Ascending aorta (tissue), 2 donors: ENCODE results near the gene COL6A5. TPM values are rescaled to one million over a fixed set of nuclear protein-coding genes. Genes with fewer than 3 reads are reported as not detected.

Experiments
- DNase-seq, 2 donors: peaks; one replicate each; pipeline ENCODE4 v3.0.0-alpha.2; 2019; ENCODE audit warnings: low spot score in 2 of 2
- H3K27ac ChIP-seq, 2 donors: fragments of 200-600 bp; sonication (generic); one replicate each; pipeline ENCODE4 v1.5.1; 2016 to 2017; ENCODE audit warnings: mild to moderate bottlenecking in 1 of 2
- H3K27me3 ChIP-seq: fragments of 200-600 bp; sonication (generic); one replicate; pipeline ENCODE4 v1.5.1; 2017
- H3K36me3 ChIP-seq, 2 donors: fragments of 200-600 bp; sonication (generic); one replicate each; pipeline ENCODE4 v1.5.1; 2016
- H3K4me1 ChIP-seq, 2 donors: fragments of 200-600 bp; sonication (generic); one replicate each; pipeline ENCODE4 v1.5.1; 2016 to 2017; ENCODE audit warnings: mild to moderate bottlenecking in 1 of 2
- H3K4me3 ChIP-seq, 2 donors: fragments of 200-600 bp; sonication (generic); one replicate each; pipeline ENCODE4 v1.5.1; 2016 to 2017; ENCODE audit warnings: mild to moderate bottlenecking in 1 of 2
- H3K9me3 ChIP-seq, 2 donors: fragments of 200-600 bp; sonication (generic); one replicate each; pipeline ENCODE4 v1.5.1; 2016
- intact Hi-C: fragments of 100-400 bp; cut with DNase I; formaldehyde crosslinking; loops from one replicate; pipeline ENCODE4 v1.15.1; 2023
- total RNA-seq: library from RNA; depleted of rRNA; stranded (reverse); fragments of >200 nt; gene quantifications from one replicate; pipeline ENCODE4 v1.1.0, GENCODE V29; 2016
- TF ChIP-seq, protein P1 (sequence below), 3 experiments: fragments of 200-600 bp in 2 of 3; fragments of 450-650 bp in 1 of 3; sonication (generic) in 2 of 3; IDR thresholded peaks; one replicate each; pipeline ENCODE4 v1.5.1; 2016 to 2019; ENCODE audit warnings: antibody characterized with exemption in 3 of 3, mild to moderate bottlenecking in 1 of 3, moderate library complexity in 1 of 3

The COL6A5 gene
- total RNA-seq, 1 donor from 2014 or later, result not detected

DNA sequence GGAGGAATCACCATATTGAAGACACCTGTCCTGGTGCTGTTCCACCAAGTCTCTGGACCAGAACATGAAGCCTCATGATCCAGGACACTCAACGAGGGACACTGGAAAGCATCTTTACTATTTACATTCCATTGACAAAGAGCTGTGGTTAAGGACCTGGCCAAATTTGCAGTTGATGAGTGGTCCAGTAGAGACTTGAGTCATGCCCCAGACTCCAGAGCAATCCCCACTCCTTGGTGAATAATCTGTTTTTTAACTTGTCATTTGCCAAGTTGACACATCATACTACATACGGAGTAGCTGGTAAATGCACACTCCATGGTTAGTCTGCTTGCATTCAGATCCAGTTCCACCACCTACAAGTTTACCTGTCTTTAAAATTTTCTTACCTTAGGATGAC is 170.3 kb downstream of the COL6A5 start:
- H3K27me3 ChIP-seq, result no peaks in the 10 kb centered on the region
- H3K4me1 ChIP-seq, result no peaks in the 10 kb centered on the region
- DNase-seq, result no peak
- no peaks in the 10 kb centered on the region for H3K9me3 ChIP-seq
- H3K4me3 ChIP-seq, result no peak overlapping the region
- TF ChIP-seq, protein P1, sequence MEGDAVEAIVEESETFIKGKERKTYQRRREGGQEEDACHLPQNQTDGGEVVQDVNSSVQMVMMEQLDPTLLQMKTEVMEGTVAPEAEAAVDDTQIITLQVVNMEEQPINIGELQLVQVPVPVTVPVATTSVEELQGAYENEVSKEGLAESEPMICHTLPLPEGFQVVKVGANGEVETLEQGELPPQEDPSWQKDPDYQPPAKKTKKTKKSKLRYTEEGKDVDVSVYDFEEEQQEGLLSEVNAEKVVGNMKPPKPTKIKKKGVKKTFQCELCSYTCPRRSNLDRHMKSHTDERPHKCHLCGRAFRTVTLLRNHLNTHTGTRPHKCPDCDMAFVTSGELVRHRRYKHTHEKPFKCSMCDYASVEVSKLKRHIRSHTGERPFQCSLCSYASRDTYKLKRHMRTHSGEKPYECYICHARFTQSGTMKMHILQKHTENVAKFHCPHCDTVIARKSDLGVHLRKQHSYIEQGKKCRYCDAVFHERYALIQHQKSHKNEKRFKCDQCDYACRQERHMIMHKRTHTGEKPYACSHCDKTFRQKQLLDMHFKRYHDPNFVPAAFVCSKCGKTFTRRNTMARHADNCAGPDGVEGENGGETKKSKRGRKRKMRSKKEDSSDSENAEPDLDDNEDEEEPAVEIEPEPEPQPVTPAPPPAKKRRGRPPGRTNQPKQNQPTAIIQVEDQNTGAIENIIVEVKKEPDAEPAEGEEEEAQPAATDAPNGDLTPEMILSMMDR (IDR thresholded peaks at IDR 0.05), result no peak
- no peaks in the 10 kb centered on the region for H3K36me3 ChIP-seq
- no peak overlapping the region for H3K27ac ChIP-seq
- intact Hi-C loops, result no loop called here

DNA sequence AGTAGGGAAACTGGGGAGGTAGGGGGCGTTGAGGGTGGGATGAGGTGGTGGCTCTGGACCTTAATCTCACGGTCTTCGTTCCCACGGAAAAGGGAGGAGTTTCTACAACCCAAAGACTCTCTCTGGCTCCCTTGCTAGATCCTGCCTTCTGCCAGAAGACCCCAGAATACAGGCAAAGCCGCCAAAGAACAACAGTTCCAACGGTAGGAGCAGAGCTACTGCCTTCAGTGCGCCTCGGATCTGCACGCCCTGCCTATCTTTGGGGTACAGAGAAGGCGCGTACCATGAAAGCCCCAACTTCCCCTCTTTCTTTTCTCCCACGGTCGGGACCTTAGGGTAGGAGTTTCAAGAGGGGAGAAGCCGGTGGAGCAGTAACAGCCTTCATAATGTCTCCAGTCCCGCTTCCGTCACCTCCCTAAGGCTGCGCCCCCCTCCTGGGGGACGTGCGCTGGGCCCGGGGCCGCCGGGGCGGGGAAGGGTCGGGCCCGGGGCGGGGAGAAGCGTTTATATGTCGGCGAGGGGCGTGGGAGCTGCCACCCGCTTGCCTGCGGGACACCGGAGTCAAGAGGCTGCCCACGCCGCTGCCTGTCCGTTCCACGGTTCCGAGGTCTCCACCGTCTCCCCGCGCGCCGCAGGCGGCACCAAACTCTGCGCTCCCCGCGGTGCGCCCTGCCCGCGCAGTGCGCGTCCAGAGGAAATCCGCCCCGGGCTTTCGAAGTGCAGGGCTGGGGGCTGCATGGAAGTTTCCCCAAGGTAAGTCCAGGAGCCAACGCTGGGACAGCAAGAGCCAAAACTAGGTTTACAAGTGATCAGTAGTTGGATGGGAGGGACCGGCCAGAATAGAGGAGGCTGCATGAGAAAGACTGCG is 171.4 kb downstream of the COL6A5 start, which contains the start of gene COL6A6:
COL6A6 (plus strand) TSS at position 533 of the 868 bp plus-strand sequence. CDS start 43,188 bp downstream, outside the sequence.
- DNase-seq, result no peak
- Histone ChIP-seq H3K4me1 (no peaks in the 10 kb centered on the region), H3K27ac (no peak within 1 kb of the TSS), H3K9me3 (no peaks in the 10 kb centered on the region), H3K36me3 (no peaks in the 10 kb centered on the region), H3K4me3 (peak within 1 kb of the TSS; percentile 12 to 42), H3K27me3 (no peaks in the 10 kb centered on the region)
- intact Hi-C loops, result no loop called here
- TF ChIP-seq, protein P1 (IDR thresholded peaks at IDR 0.05), result no peak

DNA sequence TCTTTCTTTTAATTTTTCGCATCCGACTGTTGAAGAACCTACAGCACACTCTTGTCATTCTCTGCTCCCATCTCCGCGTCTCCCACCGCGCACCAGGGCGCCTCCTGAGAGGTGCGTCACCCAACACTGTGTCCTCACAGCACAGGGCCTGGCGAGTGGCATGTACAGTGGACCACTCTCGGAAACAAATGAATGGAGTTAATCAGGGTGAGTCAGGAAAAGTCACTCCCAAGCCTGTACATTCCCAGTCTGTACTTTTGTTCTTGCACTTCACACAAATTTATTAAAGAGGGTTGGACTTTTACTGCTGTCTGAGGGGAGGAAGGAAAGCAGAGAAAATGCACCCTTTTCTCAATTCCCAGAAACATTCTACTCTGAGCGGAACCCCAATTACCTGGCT is 172.1 kb downstream of the COL6A5 start:
- Histone ChIP-seq H3K4me1 (no peaks in the 10 kb centered on the region), H3K36me3 (no peaks in the 10 kb centered on the region), H3K4me3 (peak overlapping the region in 1 of 2 donors; percentile 42), H3K27ac (no peak overlapping the region), H3K9me3 (no peaks in the 10 kb centered on the region), H3K27me3 (no peaks in the 10 kb centered on the region)
- TF ChIP-seq, protein P1 (IDR thresholded peaks at IDR 0.05), result no peak
- intact Hi-C loops, result no loop called here
- no peak for DNase-seq

DNA sequence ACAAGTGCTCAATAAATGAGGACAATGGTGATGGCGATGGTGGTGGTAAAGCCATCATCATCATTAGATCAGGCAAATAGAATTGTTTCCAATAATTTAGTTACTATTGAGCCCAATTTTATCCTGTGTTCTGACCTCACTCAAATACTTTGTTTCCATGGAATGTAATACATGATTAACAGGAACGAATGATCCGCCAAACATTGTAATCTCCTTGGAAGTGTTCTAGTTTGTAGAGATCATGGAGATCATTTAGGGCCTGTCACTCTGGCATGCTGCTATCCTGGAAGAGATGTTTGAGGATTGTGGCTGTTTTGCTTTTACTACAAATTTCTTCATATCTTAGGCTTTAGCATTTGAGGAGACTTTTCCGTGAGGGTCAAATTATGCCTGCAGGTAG is 174.3 kb downstream of the COL6A5 start:
- Histone ChIP-seq H3K4me1 (no peaks in the 10 kb centered on the region), H3K4me3 (no peak overlapping the region), H3K27me3 (no peaks in the 10 kb centered on the region), H3K9me3 (no peaks in the 10 kb centered on the region), H3K36me3 (no peaks in the 10 kb centered on the region), H3K27ac (no peak overlapping the region)
- intact Hi-C loops, result no loop called here
- TF ChIP-seq, protein P1 (IDR thresholded peaks at IDR 0.05), result no peak
- DNase-seq, result no peak

DNA sequence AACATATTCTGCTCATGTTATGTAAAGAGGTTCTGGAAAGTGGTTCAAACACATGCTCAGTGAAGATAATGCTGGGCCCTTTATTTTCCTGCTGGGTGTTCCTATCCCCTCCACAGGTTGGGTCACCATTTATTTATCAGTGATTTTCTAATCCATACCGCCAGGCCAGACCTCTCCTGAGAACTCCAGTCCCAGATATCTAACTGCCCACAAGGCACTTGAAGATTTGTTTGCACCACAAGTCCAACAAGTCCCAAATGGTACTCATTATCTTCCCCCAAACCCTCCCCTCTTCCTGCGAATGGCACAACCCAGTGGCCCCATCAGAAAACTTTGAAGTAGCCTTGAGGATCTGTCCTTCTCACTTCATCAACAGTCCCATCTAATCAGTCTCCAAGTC is 176.9 kb downstream of the COL6A5 start:
- H3K4me3 ChIP-seq, result no peak overlapping the region
- intact Hi-C loops, result no loop called here

More for the DNA sequence above, 176.9 kb downstream of the COL6A5 start:
- H3K27ac ChIP-seq, result no peak overlapping the region
- H3K27me3 ChIP-seq, result no peaks in the 10 kb centered on the region
- no peak for DNase-seq
- no peaks in the 10 kb centered on the region for H3K36me3 ChIP-seq
- TF ChIP-seq, protein P1 (IDR thresholded peaks at IDR 0.05), result no peak
- H3K4me1 ChIP-seq, result no peaks in the 10 kb centered on the region
- H3K9me3 ChIP-seq, result no peaks in the 10 kb centered on the region
